Breast epithelium (tissue), 3 donors: ENCODE results near the gene DPH1.

Source experiments
- CTCF ChIP-seq, 3 donors: fragments of 450-650 bp; IDR thresholded peaks; one replicate each; pipeline ENCODE4 v1.5.1; 2016 to 2017; ENCODE audit warnings: antibody characterized with exemption in 3 of 3, mild to moderate bottlenecking in 3 of 3, moderate library complexity in 3 of 3
- POLR2A ChIP-seq: fragments of 450-650 bp; IDR thresholded peaks from one replicate; pipeline ENCODE4 v1.6.1; 2016; ENCODE audit warnings: antibody characterized with exemption, mild to moderate bottlenecking, moderate library complexity

- TF ChIP-seq CTCF (IDR thresholded peaks at IDR 0.05), result no peak
- TF ChIP-seq POLR2A, result no peak
These were observed 19.7 kb downstream of the DPH1 start for GRCh38 chr17:2049333-2050299.
